ENCODE measurements around the gene PARP1.

Gene PARP1

GRCh38 chr1:226407497-226408284, at the start of gene PARP1:
Gene PARP1, minus strand, starts transcription at chr1:226408093. Its CDS starts 164 bp downstream, at chr1:226407929.
- DNase-seq: peak; percentile 47 to 92 (median 85)

GRCh38 chr1:226457307-226457712, 49.4 kb upstream of the PARP1 start:
- intact Hi-C loops (cut with DNase I): no loop called here
- DNase-seq: no peak

More at GRCh38 chr1:226407497-226408284, at the start of gene PARP1:
- intact Hi-C loops (cut with DNase I): loop anchor here (10.0 kb wide), 1 partner anchor 103 kb away; the partner anchor contains the start of gene LIN9

GRCh38 chr1:226455843-226456242, 48.0 kb upstream of the PARP1 start:
- DNase-seq: no peak
- intact Hi-C loops (cut with DNase I): no loop called here

- no peak for DNase-seq
- intact Hi-C loops (cut with DNase I): no loop called here
These were observed 46.5 kb upstream of the PARP1 start for GRCh38 chr1:226454349-226454748.

GRCh38 chr1:226453015-226453704, 45.3 kb upstream of the PARP1 start:
- intact Hi-C loops (cut with DNase I): no loop called here
- no peak for DNase-seq

GRCh38 chr1:226450688-226451087, 42.8 kb upstream of the PARP1 start:
- intact Hi-C loops (cut with DNase I): no loop called here
- no peak for DNase-seq

GRCh38 chr1:226449823-226450222, 41.9 kb upstream of the PARP1 start:
- DNase-seq: no peak
- intact Hi-C loops (cut with DNase I): no loop called here

GRCh38 chr1:226447932-226448665, 40.2 kb upstream of the PARP1 start:
- intact Hi-C loops (cut with DNase I): no loop called here
- DNase-seq: no peak

GRCh38 chr1:226446094-226446493, 38.2 kb upstream of the PARP1 start:
- no peak for DNase-seq
- intact Hi-C loops (cut with DNase I): no loop called here

- intact Hi-C loops (cut with DNase I): no loop called here
- DNase-seq: no peak
These were observed 37.0 kb upstream of the PARP1 start for GRCh38 chr1:226444901-226445300.

- peak in 18 of 42 donors; percentile 3 to 59 (median 25) for DNase-seq
- intact Hi-C loops (cut with DNase I): no loop called here
These were observed 35.5 kb upstream of the PARP1 start for GRCh38 chr1:226443439-226443838.

GRCh38 chr1:226443033-226443432, 35.1 kb upstream of the PARP1 start:
- intact Hi-C loops (cut with DNase I): no loop called here

GRCh38 chr1:226441629-226442028, 33.7 kb upstream of the PARP1 start:
- intact Hi-C loops (cut with DNase I): no loop called here
- no peak for DNase-seq

More at GRCh38 chr1:226443033-226443432, 35.1 kb upstream of the PARP1 start:
- DNase-seq: no peak

GRCh38 chr1:226440512-226440911, 32.6 kb upstream of the PARP1 start:
- DNase-seq: no peak
- intact Hi-C loops (cut with DNase I): no loop called here

- DNase-seq: no peak
- intact Hi-C loops (cut with DNase I): no loop called here
These were observed 30.1 kb upstream of the PARP1 start for GRCh38 chr1:226438007-226438406.

- intact Hi-C loops (cut with DNase I): no loop called here
- DNase-seq: no peak
These were observed 29.1 kb upstream of the PARP1 start for GRCh38 chr1:226436855-226437491.

GRCh38 chr1:226436472-226436854, 28.6 kb upstream of the PARP1 start:
- intact Hi-C loops (cut with DNase I): no loop called here
- DNase-seq: no peak

GRCh38 chr1:226433341-226433720, 25.4 kb upstream of the PARP1 start:
- intact Hi-C loops (cut with DNase I): no loop called here
- no peak for DNase-seq

- intact Hi-C loops (cut with DNase I): no loop called here
- peak in 1 of 42 donors; percentile 12 for DNase-seq
These were observed 24.9 kb upstream of the PARP1 start for GRCh38 chr1:226432586-226433340.

All from head of caudate nucleus (tissue), 42 donors.